Duodenal mucosa (tissue), 2 donors: ENCODE data around the gene PCSK5.

Source experiments
- H3K27ac ChIP-seq: one replicate; pipeline ENCODE4 v1.7.0; 2013; ENCODE audit warnings: low read depth, low read length
- H3K27me3 ChIP-seq, 2 donors: one replicate each; pipeline ENCODE4 v1.7.0; 2013; ENCODE audit warnings: low read length in 2 of 2, control low read depth in 1 of 2; ENCODE audit not compliant: insufficient read depth in 2 of 2, control insufficient read depth in 1 of 2
- H3K36me3 ChIP-seq, 2 donors: one replicate each; pipeline ENCODE4 v1.7.0; 2013; ENCODE audit warnings: low read length in 2 of 2, control low read depth in 1 of 2; ENCODE audit not compliant: insufficient read depth in 2 of 2, control insufficient read depth in 1 of 2
- H3K4me1 ChIP-seq, 2 donors: one replicate each; pipeline ENCODE4 v1.7.0; 2013; ENCODE audit warnings: low read length in 2 of 2, control low read depth in 1 of 2; ENCODE audit not compliant: insufficient read depth in 2 of 2, control insufficient read depth in 1 of 2
- H3K4me3 ChIP-seq, 2 donors: one replicate each; pipeline ENCODE4 v1.7.0; 2013; ENCODE audit warnings: low read length in 2 of 2, low read depth in 1 of 2
- H3K9ac ChIP-seq, 2 donors: one replicate each; pipeline ENCODE4 v1.7.0; 2013; ENCODE audit warnings: low read length in 2 of 2, low read depth in 1 of 2
- H3K9me3 ChIP-seq, 2 donors: one replicate each; pipeline ENCODE4 v1.7.0; 2013; ENCODE audit warnings: low read length in 2 of 2, control low read depth in 1 of 2; ENCODE audit not compliant: control insufficient read depth in 1 of 2

PCSK5 gene

GRCh38 chr9:76401580-76402354 lies 511.3 kb downstream of the PCSK5 start:
- no peak overlapping the region for H3K4me3 ChIP-seq
- no peak overlapping the region for H3K27ac ChIP-seq
- no peaks in the 10 kb centered on the region for H3K36me3 ChIP-seq
- no peak overlapping the region for H3K9ac ChIP-seq
- H3K27me3 ChIP-seq = no peaks in the 10 kb centered on the region
- H3K9me3 ChIP-seq = no peaks in the 10 kb centered on the region
- peaks cover 6 to 13% of the 10 kb centered on the region in 2 donors for H3K4me1 ChIP-seq

DNA sequence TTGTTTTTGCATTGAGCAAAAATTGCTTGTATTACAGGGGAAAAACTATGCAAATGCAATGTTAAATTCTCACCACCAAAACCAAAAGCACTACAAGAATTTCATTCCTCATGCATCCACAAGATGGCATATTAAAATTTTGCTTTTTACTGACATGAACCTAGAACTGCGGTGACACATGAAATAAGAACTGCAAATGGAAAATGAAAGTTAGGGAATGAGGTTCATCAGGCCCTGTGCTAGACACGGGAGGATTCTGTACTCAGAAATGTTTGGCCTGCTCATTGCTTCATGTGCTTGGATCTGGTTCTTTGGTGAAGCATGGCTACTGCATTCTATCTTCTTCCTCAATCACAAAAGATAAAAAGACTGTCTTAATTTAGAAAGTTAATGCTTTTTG lies 512.9 kb downstream of the PCSK5 start:
- Histone ChIP-seq H3K4me3 (peak overlapping the region in 1 of 2 donors; percentile 45), H3K36me3 (no peaks in the 10 kb centered on the region), H3K27ac (no peak overlapping the region), H3K9ac (no peak overlapping the region), H3K9me3 (no peaks in the 10 kb centered on the region), H3K4me1 (peaks cover 6 to 13% of the 10 kb centered on the region in 2 donors), H3K27me3 (no peaks in the 10 kb centered on the region)

GRCh38 chr9:76404401-76404800 lies 513.9 kb downstream of the PCSK5 start:
- no peak overlapping the region for H3K27ac ChIP-seq
- H3K36me3 ChIP-seq = no peaks in the 10 kb centered on the region
- no peaks in the 10 kb centered on the region for H3K9me3 ChIP-seq
- no peak overlapping the region for H3K9ac ChIP-seq
- H3K27me3 ChIP-seq = no peaks in the 10 kb centered on the region
- H3K4me1 ChIP-seq = peaks cover 6 to 13% of the 10 kb centered on the region in 2 donors
- H3K4me3 ChIP-seq = no peak overlapping the region

DNA sequence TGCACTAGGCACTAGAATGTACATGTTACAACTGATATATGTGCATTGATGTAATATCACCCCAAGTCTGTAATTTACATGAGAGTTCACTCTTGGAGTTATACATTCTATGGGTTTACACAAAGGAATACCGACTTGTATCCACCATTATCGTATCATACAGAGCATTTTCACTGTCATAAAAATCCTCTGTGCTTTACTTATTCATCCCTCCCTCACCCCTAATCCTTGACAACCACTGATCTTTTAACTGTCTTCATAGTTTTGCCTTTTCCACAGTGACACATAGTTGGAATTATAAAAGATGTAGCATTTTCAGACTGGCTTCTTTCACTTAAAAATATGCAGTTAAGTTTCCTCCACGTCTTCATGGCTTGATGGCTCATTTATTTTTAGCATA lies 514.9 kb downstream of the PCSK5 start:
- H3K27ac ChIP-seq = no peak overlapping the region
- no peak overlapping the region for H3K4me3 ChIP-seq
- H3K9me3 ChIP-seq = no peaks in the 10 kb centered on the region
- no peaks in the 10 kb centered on the region for H3K36me3 ChIP-seq
- H3K27me3 ChIP-seq = no peaks in the 10 kb centered on the region
- no peak overlapping the region for H3K9ac ChIP-seq
- peaks cover 6 to 13% of the 10 kb centered on the region in 2 donors for H3K4me1 ChIP-seq

GRCh38 chr9:76405868-76406267 lies 515.4 kb downstream of the PCSK5 start:
- Histone ChIP-seq H3K27me3 (no peaks in the 10 kb centered on the region), H3K4me3 (no peak overlapping the region), H3K27ac (no peak overlapping the region), H3K36me3 (no peaks in the 10 kb centered on the region), H3K4me1 (peaks cover 6 to 13% of the 10 kb centered on the region in 2 donors), H3K9ac (no peak overlapping the region), H3K9me3 (no peaks in the 10 kb centered on the region)
